22Rv1 (cell line): ENCODE measurements around the gene NSD1.

Source experiments
- H3K27ac ChIP-seq: fragments of 450-650 bp; 2 replicates; pipeline ENCODE4 v1.5.1; 2017
- ZFX ChIP-seq: fragments of 450-650 bp; IDR thresholded peaks from 2 replicates; pipeline ENCODE4 v1.6.1; 2017; ENCODE audit warnings: antibody characterized with exemption, borderline replicate concordance
- TF ChIP-seq, protein P1 (sequence below): fragments of 450-650 bp; IDR thresholded peaks from 2 replicates; pipeline ENCODE4 v1.5.1; 2017; ENCODE audit warnings: mild to moderate bottlenecking

Gene NSD1

DNA sequence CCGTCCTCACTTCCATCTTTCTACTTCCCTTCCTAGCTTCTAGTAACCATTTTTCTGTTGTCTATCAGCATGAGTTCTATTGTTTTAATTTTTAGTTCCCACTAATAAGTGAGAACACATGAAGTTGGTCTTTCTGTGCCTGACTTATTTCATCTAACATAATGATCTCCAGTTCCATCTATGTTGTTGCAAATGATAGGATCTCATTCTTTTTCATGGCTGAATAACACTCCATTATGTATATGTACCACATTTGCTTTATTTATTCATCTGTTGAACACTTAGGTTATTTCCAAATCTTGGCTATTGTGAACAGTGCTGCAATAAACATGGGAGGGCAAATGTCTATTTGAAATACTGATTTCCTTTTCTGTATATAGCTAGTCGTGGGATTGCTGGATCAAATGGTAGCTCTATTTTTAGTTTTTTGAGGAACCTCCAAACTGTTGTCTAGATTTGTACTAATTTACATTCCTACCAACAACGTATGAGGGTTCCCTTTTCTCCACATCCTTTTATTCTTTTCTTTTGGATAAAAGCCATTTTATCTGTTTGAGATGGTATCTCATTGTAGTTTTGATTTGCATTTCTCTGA, 50.3 kb downstream of the NSD1 start:
- TF ChIP-seq, protein P1, sequence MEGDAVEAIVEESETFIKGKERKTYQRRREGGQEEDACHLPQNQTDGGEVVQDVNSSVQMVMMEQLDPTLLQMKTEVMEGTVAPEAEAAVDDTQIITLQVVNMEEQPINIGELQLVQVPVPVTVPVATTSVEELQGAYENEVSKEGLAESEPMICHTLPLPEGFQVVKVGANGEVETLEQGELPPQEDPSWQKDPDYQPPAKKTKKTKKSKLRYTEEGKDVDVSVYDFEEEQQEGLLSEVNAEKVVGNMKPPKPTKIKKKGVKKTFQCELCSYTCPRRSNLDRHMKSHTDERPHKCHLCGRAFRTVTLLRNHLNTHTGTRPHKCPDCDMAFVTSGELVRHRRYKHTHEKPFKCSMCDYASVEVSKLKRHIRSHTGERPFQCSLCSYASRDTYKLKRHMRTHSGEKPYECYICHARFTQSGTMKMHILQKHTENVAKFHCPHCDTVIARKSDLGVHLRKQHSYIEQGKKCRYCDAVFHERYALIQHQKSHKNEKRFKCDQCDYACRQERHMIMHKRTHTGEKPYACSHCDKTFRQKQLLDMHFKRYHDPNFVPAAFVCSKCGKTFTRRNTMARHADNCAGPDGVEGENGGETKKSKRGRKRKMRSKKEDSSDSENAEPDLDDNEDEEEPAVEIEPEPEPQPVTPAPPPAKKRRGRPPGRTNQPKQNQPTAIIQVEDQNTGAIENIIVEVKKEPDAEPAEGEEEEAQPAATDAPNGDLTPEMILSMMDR: no peak
- TF ChIP-seq ZFX: no peak
- no peak overlapping the region for H3K27ac ChIP-seq

DNA sequence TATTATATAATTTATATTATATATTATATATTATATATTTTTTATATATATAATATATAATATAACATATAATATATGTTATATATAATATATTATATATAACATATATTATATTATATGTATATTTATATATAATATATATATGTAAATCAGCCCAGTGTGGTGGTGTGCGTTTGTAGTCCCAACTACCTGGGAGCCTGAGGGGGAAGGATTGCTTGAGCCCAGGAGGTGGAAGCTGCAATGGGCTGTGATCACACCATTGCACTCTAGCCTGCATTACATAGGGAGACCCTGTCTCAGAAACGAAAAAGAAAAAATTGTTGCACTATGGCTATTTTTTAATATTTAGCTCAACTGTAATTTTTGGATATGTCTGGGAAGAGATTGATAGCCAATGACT, 52.4 kb downstream of the NSD1 start:
- TF ChIP-seq ZFX: no peak
- TF ChIP-seq, protein P1: no peak

DNA sequence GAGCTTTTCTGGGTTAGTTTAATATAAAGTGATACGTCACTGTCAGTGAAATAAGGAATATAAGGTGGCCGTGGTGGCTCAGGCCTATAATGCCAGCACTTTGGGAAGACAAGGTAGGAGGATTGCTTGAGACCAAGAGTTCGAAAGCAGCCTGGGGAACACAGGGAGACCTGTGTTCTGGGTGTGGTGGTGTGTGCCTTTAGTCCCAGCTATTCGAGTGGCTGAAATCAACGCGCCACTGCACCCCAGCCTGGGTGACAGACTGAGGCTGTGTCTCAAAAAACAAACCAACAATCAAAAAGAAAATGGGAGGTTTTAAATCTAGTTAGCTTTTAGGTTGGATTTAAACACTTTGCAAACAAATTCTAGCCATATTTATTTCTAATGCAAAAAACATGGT, 53.1 kb downstream of the NSD1 start:
- no peak for TF ChIP-seq ZFX
- TF ChIP-seq, protein P1: no peak
- no peak overlapping the region for H3K27ac ChIP-seq

More for the DNA sequence above, 52.4 kb downstream of the NSD1 start:
- H3K27ac ChIP-seq: no peak overlapping the region

DNA sequence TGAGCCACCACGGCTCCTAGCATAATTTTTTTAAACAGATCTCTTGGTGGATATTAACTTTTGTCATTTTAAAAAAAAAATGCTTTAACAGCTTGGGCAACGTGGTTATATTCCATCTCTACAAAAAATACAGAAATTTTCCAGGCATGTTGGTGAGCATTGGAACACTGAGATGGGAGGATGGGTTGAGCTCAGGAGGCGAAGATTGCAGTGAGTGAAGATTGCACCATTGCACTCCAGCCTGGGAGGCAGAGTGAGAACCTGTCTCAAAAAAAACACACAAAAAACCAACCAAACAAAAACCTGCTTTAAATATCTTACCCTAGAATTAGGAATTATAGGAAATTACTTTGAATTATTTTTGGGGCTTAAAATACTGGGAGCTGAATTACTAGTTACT, 55.2 kb downstream of the NSD1 start:
- no peak overlapping the region for H3K27ac ChIP-seq
- no peak for TF ChIP-seq ZFX
- TF ChIP-seq, protein P1: no peak

DNA sequence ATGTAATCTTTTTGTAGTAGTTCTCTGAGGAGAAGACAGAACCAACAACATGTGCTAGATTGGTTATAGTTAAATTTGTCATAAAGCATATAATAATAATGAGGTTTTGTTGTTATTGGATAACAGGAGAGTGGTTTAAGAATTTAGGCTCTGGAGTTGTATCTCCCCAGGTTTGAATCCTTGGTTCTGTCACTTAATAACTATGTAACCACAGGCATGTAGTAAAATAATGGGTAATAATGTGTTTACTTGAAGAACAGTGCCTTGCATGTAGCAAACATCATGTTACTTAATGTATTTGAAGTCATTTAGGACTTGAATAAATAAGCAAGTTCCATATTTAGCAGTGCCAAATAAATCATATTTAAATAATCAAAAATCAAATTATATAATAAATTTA, 55.8 kb downstream of the NSD1 start:
- TF ChIP-seq, protein P1: no peak
- no peak for TF ChIP-seq ZFX
- H3K27ac ChIP-seq: no peak overlapping the region

DNA sequence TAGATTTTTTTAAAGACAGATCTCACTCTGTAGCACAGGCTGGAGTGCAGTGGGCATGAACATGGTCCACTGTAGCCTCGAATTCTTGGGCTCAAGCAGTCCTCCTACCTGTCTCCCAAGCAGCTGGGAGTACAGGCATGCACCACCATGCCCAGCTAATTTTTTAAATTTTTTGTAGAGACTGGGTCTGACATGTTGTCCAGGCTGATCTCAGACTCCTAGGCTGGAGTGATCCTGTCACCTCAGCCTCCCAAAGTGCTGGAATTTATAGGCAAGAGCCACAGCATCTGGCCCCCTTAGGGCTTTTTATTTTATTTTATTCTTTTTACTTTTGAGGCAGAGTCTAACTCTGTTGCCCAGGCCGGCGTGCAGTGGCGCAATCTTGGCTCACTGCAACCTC, 56.4 kb downstream of the NSD1 start:
- TF ChIP-seq, protein P1: no peak
- no peak for TF ChIP-seq ZFX
- H3K27ac ChIP-seq: no peak overlapping the region

DNA sequence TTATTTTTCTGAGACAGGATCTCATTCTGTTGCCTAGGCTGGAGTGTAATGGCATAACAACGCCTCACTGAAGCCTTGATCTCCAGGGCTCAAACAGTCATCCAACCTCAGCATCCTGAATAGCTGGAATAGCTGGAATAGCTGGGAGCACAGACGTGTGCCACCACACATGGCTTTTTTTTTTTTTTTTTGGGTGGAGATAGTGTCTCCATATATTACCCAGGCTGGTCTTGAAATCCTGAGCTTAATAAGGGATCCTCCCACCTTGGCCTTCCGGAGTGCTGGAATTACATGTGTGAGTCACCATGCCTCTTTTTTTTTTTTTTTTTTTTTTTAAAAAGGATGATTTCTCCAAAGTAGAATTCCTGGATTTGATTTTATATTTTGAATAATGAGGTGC, 60.7 kb downstream of the NSD1 start:
- TF ChIP-seq ZFX: no peak
- TF ChIP-seq, protein P1: no peak
- no peak overlapping the region for H3K27ac ChIP-seq
